T-helper 1 cell (primary cell): ENCODE results near the gene RRAD.
"Not testable (repeated sequence)": the region's sequence is repeated elsewhere in the genome, so short reads cannot be mapped to it uniquely, and the experiment has no call there.

Source experiments
- DNase-seq, 5 donors: peaks; one replicate each; pipeline ENCODE4 v3.0.0-alpha.2; 2012 to 2020

The RRAD gene

DNA sequence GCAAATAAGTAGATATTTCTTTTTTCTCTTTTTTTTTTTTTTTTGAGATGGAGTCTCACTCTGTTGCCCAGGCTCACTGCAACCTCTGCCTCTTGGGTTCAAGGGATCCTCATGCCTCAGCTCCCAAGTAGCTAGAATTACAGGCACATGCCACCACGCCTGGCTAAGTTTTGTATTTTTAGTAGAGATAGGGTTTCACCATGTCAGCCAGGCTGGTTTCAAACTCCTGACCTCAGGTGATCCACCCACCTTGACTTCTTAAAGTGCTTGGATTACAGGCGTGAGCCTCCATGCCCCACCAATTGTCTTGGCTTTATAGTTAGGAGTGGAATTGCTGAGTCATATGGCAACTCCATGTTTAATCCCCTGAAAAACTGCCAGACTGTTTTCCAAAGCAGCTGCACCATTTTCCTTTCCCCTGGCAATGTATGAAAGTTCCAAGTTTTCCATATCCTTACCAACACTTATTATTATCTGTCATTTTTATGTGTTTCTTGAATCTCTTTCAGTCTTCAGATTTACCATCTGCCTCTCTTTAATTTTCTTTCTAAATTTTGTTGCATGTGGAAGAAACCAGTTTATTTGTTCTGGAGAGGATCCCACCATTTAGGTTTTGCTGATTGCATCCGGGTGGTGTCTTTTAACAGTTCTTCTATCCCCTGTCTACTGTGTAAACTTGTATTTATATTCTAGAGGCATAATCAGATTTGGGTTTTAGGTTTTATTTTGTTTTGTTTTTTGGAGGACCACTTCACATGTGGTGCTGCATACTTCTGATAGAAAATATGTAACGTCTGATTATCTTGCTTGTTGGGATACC, 25.8 kb upstream of the RRAD start:
- no peak for DNase-seq

DNA sequence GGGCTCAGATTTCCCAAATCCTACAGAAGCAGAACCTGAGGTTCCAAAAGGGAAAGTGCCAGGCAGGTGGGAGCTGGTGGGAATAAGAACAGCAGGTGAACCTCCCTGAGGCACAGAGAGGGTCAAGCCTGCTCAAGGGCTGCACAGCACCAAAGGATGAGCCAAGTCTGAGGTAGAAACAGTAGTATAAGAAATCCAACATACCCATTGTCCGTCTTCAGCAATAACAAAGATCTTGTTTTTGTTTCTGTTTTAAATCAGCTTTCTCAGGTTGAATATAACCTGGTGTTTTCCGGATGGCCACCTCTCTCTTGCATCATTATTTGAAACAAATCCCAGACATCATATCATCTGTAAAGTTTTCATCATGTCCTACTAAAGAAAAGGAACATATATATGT, 25.1 kb upstream of the RRAD start:
- DNase-seq: peak in 1 of 5 donors; percentile 58

DNA sequence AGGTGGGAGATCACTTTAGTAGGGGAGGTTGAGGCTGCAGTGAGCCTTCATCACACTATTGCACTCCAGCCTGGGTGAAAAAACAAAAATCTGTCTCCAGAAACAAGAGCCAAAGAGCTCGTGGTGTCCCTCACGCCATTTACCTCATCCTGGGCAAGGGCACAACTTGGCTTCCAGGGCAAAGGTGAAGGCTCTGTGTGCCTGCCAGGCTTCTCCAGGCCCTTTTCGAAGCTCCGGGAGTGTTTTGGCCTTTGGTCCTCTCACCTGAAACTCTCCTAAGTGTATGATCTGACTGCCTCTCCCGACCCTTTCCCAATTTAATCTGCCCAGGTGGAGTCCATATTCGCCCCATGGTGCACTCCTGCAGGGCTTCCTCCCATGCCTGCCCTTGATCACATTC, 24.1 kb upstream of the RRAD start:
- DNase-seq: no peak

DNA sequence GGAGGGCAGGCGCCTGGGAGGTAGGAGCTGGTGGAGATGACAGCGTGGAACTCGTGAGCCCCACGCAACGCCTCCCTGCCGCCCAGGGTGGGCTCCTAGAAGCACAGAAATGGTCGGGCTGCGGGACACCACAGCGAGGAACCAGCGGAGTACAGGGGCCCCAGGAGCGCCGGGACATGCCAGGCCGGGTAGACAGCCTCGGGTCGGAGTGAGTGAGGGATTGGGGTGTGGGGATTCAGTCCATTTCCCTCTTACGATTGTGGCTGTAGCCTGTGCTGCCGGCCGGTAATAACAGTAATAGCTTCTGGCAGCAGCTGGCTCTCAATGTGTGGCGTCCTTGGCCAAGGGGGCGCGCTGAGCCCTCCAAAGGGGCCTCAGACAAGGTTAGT, 23.5 kb upstream of the RRAD start:
- no peak for DNase-seq

DNA sequence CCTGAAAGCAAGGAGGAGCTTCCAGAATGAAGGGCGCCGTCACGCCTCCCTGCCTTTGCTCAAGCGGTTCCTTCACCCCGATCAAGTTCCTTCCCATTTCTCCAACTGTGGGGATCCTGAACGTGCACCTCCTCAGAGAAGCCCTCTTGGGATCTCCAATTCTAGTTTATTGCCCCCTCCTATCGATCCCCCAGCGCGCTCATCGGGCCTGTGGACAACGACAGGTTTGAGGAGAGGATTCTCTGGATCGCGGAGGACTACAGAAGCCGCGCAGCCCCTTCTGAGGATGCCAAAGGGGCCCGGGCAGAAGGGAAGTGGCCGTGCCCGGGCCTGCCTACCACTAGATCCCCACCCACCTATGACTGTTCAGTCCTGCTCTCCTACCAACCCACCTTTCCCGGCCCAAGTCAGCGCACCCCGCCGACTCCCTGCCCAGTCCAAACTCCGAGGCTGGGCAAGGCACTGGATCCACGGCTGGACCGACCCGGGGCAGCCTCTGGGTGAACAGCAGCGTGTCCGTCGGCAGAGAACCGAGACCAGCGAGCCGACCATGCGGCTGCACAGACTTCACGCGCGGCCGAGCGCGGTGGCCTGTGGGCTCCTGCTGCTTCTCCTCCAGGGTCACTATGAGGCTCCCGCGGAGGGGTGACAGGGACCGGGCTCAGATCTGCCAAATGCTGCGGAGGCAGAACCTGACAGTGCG, 22.9 kb upstream of the RRAD start:
- DNase-seq: no peak

DNA sequence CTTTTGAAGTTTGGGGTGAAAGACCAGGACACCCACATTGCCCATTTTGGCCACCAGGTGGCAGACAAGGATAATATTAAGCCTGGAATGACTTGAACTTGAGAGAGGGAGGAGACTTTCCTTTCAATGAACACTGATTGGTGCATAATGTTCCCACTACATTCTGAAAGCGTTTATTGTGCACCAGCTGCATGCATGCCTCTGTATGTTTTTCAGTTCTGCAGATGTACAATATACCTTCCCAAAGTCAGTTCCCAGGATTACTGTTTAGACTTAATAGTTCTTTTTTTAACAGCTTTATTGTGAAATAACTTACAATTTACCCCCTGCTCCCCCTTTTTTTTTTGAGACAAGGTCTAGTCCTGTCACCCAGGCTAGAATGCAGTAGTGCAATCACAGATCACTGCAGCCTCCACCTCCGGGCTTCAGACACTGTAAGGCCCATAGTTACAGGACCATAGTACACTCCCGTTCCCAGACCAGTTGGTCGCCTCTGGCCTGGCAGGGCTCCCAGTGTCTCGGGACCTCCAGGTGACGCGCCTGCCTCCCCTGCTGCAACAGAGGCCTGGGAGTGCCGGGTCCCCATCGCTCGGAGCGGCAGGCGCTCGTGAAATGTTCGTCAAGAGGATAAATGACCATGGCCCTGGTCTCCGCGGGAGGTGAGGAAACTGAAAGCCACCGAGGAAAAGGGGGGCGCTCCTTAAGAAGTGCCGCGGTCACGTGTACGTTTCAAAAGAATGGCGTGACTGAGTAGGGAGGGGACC, 22.1 kb upstream of the RRAD start:
- DNase-seq: peak; percentile 54 to 84 (median 72)

DNA sequence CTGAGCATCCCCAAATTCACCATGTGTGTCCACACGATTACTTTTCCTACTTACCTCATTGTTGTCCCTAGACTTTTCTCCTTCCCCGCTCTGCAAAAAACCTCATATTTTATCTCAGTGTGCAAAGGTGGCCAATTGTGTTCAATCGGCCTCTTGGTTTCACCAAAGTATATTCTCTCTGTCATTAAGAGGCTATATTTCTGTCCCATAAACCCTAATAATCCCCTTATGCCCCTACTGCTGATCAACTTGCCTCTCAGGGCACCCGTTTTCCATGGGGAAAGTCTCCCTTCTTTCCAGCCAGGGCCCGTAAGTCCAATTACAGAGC, 21.6 kb upstream of the RRAD start:
- DNase-seq: no peak

DNA sequence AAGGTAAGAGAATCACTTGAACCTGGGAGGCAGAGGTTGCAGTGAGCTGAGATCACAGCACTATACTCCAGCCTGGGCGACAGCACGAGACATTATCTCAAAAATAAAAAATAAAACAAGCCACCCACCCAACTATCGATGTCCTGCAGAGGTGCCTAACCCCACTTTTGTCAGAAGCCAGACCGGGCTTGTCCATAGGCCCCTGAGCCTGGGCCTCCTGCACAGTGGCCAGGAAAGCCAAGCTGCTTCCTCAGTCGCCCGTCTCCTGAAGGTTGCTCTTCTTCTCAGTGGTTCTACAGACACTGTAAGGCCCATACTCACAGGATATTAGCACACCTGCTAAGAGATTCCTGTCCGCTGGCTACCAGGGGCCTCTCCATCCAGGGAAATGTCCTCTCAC, 21.2 kb upstream of the RRAD start:
- DNase-seq: no peak

DNA sequence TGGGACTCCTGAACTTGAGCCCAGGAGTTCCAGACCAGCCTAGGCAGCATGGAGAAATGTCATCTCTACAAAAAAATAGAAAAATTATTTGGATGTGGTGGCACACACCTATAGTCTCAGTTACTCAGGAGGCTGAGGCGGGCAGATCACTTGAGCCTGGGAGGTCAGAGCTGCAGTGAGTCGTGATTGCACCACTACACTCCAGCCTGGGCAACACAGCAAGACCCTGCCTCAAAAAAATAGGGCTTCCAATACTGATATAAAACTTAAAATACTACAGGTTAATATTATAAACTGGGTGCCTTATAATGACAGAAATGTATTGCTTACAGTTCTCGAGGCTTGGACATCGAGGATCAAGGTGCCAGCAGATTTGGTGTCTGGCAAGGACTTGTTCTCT, 20.6 kb upstream of the RRAD start:
- no peak for DNase-seq

DNA sequence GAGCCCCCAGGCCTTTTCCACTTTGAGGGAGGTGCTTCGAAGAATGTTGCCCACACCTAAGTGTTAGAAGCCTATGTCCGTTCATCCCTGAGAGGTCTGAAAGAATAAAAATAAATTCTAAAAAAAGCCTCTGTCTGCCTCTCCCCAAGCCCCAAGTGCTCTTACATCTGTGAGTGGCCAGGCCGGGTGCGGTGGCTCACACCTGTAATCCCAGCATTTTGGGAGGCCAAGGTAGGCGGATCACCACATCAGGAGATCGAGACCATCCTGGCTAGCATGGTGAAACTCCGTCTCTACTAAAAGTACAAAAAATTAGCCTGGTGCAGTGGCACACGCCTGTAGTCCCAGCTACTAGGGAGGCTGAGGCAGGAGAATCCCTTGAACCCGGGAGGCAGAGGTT, 19.6 kb upstream of the RRAD start:
- DNase-seq: not testable (repeated sequence)

DNA sequence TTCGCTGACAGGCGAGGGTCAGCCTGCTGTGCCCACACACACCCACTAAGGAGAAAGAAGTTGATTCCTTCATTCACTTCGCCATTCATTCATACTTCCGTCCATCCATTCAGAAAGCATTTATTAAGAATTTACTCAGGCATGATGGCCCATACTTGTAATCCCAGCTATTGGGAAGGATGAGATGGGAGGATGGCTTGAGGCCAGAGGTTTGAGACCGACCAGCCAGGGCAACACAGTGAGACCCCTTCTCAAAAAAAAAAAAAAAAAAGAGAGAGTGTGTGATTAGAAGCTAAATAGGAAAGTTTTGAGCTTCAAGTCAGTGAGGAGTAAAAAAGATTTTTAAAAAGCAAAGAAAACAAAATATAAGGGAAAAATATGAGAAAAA, 18.7 kb upstream of the RRAD start:
- DNase-seq: no peak

DNA sequence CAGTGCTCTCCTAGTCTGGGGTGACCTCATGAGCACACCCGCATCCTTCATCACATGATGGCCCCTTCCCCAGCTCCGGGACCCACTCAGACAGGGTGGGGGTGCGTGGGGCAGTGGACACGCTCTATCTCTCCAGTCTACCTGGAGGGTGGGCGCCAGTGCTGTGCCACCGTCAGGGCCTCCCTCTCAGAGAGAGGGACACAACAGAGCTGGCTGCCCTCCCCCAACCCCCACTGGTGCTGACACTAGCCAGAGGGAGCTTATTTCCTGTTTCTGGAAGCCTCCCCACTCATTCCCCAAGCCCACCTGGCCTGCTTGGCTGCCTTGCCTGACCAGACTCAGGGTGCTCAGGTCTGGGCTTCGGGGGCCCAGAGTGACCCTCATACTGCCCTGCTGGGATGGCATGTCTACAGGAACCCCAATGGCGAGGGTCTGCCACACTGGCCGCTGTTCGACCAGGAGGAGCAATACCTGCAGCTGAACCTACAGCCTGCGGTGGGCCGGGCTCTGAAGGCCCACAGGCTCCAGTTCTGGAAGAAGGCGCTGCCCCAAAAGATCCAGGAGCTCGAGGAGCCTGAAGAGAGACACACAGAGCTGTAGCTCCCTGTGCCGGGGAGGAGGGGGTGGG, 18.2 kb upstream of the RRAD start:
- no peak for DNase-seq

DNA sequence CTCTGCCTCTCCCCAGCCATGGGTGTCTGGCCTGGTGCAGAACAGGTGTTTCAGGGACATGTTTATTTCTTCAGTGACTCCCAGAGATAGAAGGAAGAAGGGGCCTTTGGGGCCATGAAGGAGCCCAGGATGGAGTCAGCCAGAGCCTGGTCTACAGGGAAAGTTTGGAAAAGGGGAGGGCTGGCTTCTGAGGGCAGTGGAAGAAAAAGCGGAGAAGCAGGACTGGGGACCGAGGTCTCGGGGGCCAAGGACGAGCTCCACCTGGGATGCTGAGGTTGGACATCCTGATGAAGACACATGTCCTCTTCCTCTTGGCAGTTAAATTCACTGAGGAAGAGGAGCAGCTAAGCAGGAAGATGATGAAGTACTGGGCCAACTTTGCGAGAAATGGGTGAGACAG, 17.6 kb upstream of the RRAD start:
- no peak for DNase-seq

DNA sequence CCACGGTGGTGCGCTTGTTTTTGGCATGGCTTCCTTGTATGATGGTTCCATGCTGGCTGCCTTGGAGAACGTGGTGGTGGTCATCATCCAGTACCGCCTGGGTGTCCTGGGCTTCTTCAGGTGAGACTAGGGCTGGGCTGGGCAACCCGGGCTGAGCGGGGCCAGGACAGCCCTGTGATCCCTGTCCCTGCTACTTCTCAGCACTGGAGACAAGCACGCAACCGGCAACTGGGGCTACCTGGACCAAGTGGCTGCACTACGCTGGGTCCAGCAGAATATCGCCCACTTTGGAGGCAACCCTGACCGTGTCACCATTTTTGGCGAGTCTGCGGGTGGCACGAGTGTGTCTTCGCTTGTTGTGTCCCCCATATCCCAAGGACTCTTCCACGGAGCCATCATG, 14.9 kb upstream of the RRAD start:
- DNase-seq: no peak

DNA sequence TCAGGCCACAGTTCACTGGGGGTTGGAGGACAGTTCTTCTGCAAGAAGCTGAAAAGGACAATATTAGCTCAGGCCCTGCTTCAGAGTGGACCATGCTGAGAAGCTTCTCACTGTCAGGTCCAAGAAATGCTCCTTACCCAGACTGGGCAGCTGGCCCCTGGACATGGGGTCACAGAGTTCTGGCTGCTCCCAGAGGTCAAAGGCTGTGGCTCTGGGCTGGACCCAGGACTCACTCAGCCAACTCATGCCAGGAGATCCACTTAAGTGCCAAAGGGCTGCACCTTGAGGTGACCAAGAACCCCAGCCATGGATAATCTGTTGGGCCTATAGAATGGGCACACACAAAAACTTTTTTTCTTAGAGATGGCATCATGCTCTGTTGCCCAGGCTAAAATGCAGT, 14.0 kb upstream of the RRAD start:
- DNase-seq: no peak

DNA sequence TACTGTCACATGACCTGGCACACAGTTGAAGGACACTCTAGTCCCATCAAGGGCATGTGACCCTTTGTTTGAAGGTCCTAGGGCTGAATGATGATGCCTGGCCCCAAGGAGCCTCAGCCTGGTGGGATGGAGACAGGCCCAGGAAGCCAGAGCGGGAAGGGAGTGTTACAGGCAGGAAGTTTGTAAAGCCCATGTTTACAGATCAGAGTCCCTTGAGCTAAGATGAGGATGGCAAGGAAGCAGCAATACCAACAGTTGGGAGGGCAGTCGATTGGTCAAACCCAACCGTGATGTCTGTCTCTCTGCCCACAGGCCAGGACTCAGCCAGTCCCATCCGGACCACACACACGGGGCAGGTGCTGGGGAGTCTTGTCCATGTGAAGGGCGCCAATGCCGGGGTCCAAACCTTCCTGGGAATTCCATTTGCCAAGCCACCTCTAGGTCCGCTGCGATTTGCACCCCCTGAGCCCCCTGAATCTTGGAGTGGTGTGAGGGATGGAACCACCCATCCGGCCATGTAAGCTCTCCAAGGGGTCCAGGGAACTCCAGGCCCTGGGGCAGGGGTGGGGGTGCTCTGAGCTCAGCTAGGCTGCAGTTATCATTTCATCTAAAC, 12.5 kb upstream of the RRAD start:
- no peak for DNase-seq

DNA sequence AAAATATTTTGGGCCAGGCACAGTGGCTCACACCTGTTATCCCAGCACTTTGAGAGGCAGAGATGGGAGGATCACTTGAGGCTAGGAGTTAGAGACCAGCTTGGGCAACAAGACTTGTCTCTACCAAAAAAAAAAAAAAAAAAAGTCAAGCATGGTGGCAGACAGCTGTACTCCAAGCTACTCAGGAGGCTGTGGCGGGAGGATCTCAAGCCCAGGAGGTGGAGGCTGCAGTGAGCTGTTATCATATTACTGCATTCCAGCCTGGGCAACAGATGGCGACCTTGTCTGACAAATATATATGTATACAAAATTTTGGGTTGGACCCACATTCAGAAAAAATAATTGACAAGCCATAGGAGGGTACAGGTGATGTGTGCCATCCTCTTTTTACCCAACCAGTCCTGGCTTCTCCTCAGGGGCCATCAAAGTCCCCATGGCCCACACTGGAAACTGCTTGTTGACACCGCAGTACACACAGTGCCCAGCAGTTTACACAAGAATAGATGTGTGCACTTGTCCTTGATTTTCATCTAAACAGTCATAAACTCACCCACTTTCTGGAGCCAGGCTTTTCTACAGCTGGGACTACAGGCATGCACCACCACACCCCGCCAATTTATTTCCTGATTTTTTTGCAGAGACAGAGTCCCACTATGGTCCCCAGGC, 11.7 kb upstream of the RRAD start:
- DNase-seq: no peak

DNA sequence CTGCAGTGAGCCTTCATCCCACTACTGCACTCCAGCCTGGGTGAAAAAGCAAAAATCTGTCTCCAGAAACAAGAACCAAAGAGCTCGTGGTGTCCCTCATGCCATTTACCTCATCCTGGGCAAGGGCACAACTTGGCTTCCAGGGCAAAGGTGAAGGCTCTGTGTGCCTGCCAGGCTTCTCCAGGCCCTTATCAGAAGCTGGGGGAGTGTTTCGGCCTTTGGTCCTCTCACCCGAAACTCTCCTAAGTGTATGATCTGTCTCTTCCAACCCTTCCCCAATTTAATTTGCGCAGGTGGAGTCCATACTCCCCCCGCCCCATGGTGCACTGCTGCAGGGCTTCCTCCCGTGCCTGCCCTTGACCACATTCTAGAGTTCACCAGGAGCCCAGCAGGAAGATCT, 11.1 kb upstream of the RRAD start:
- no peak for DNase-seq

DNA sequence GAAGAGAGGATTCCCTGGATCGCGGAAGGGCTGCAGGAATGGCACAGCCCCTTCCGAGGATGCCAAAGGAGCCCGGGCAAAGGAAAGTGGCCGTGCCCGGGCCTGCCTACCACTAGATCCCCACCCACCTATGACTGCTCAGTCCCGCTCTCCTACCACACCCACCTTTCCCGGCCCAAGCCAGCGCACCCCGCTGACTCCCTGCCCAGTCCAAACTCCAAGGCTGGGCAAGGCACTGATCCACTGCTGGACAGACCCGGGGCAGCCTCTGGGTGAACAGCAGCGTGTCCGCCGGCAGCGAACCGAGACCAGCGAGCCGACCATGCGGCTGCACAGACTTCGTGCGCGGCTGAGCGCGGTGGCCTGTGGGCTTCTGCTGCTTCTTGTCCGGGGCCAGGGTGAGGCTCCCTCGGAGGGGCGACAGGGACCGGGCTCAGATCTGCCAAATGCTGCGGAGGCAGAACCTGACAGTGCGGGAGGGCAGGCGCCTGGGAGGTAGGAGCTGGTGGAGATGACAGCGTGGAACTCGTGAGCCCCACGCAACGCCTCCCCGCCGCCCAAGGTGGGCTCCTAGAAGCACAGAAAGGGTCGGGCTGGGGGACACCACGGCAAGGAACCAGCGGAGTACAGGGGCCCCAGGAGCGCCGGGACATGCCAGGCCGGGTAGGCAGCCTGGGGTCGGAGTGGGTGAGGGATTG, 10.1 kb upstream of the RRAD start, which contains the start of gene CES2:
TSS of gene CES2 (plus strand) at position 203 of the 698 bp plus-strand sequence. CDS start at position 323, 120 bp downstream.
- DNase-seq: no peak

DNA sequence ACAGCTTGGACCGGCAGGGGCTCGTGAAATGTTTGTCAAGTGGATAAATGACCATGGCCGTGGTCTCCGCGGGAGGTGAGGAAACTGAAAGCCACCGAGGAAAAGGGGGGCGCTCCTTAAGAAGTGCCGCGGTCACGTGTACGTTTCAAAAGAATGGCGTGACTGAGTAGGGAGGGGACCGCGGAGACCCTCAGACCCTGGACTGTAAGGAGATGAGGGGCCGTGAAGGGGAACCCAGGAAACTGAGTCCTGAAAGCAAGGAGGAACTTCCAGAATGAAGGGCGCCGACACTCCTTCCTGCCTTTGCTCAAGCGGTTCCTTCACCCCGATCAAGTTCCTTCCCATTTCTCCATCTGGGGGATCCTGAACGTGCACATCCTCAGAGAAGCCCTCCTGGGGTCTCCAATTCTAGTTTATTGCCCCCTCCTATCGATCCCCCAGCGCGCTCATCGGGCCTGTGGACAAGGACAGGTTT, 9.5 kb upstream of the RRAD start:
- DNase-seq: not testable (repeated sequence)

DNA sequence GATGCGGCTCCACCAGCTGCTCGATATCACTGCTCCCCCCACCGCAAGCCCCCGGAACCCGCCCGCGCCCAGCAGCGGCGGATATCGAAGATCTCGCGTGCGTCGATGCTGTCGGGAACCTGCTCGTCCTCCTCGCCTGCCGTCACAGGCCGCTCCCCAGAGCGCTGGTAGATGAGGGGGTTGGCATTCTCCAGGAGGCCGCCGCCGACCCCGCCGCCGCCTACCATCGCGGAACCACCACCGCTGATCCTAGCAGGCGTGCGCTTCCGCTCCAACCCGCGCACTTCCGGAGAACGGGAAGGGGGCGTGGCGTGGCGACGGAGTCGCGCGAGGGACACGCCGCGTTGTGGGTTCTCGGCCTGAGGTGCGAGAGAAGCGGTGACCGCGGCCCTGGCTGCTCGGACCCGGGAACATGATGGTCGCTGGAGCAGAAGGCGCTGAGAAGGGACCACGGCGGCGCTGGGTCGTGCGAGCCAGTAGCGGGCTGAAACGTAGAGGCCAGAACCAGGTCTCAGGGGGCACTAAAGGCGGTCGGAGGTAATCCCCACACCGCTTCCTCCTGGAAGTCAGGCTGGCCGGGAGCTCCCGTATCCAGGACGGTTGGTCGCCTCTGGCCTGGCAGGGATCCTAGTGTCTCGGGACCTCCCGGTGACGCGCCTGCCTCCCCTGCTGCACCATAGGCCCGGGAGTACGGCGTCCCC, 9.0 kb upstream of the RRAD start, which contains the start of gene CIAO2B:
TSS of gene CIAO2B (minus strand) at position 265 of the 701 bp plus-strand sequence. CDS start at position 227, 38 bp downstream.
- DNase-seq: peak; percentile 73 to 90 (median 83)
